Mammary epithelial cell (primary cell): ENCODE data around the gene NRL.

Experiments used
- EZH2 ChIP-seq: IDR thresholded peaks from 2 replicates; pipeline ENCODE4 v1.6.1; 2012; ENCODE audit warnings: low read length, inconsistent platforms, borderline replicate concordance
- TF ChIP-seq, protein P1 (sequence below), 2 donors: IDR thresholded peaks in 1 of 2; conservative IDR thresholded peaks in 1 of 2; 2 replicates each; pipeline ENCODE4 v1.5.1; 2011 to 2012; ENCODE audit warnings: inconsistent platforms in 2 of 2, low read length in 2 of 2, mild to moderate bottlenecking in 2 of 2, control low read depth in 1 of 2, low read depth in 1 of 2; ENCODE audit not compliant: insufficient read depth in 1 of 2; ENCODE audit errors: extremely low read depth in 1 of 2

DNA sequence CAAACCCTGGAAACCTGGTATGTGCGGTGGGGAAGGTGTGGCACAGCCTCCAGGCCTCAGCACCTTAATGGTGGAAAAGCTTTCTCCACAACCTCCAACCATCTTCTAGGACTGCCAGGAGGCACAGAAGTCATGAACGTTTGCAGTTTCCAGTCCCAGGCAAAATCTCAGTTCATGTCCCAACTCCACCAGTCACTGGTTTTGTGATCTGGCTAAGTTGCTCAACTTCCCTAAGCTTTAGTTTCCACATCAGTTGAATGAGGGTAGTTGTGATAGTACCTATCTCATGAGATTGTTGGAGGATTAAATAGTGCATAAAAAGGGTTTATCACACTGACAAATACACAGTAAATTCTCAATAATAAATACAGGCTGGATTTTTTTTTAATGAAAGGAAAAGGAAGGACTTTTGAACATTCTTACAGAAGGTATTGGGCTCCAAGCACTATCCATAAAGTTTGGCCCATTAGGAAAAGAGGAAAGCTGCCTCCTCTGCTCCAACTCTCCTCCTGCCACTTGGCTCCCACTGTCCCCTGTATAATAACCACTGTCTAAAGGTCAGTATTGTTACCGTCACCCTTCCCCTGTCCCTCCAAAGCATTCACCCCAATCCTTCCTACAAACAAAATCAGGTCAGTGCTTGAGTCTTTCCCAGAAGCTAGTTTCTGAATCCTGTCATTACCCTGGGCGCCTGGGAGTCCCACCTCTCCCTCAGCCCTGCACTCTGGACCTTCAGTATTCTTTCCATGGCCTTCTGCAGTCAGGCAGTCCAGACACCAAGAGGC is 14.4 kb downstream of the NRL start:
- no peak for TF ChIP-seq EZH2
- TF ChIP-seq, protein P1, sequence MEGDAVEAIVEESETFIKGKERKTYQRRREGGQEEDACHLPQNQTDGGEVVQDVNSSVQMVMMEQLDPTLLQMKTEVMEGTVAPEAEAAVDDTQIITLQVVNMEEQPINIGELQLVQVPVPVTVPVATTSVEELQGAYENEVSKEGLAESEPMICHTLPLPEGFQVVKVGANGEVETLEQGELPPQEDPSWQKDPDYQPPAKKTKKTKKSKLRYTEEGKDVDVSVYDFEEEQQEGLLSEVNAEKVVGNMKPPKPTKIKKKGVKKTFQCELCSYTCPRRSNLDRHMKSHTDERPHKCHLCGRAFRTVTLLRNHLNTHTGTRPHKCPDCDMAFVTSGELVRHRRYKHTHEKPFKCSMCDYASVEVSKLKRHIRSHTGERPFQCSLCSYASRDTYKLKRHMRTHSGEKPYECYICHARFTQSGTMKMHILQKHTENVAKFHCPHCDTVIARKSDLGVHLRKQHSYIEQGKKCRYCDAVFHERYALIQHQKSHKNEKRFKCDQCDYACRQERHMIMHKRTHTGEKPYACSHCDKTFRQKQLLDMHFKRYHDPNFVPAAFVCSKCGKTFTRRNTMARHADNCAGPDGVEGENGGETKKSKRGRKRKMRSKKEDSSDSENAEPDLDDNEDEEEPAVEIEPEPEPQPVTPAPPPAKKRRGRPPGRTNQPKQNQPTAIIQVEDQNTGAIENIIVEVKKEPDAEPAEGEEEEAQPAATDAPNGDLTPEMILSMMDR (conservative IDR thresholded peaks at IDR 0.05 in 1 of 2, IDR thresholded peaks at IDR 0.05 in 1 of 2; ENCODE audit: extremely low read depth in 1 of 2, insufficient read depth in 1 of 2, low read depth in 1 of 2, low read length in 2 of 2), result no peak
